Uterus (tissue), 2 donors: ENCODE results near the gene BNIP1.

Experiments
- CTCF ChIP-seq, 4 experiments: fragments of 200-600 bp in 2 of 4; fragments of 450-650 bp in 2 of 4; sonication (generic) in 2 of 4; IDR thresholded peaks; one replicate each; pipeline ENCODE4 v1.5.1; 2016 to 2019; ENCODE audit warnings: antibody characterized with exemption in 4 of 4, mild to moderate bottlenecking in 2 of 4, moderate library complexity in 1 of 4
- POLR2A ChIP-seq, 2 donors: fragments of 450-650 bp; IDR thresholded peaks; one replicate each; pipeline ENCODE4 v1.6.1; 2016; ENCODE audit warnings: antibody characterized with exemption in 2 of 2, mild to moderate bottlenecking in 1 of 2, moderate library complexity in 1 of 2

- TF ChIP-seq CTCF (IDR thresholded peaks at IDR 0.05) (no peak), POLR2A (IDR thresholded peaks at IDR 0.05) (no peak)
These were observed 40.9 kb upstream of the BNIP1 start for GRCh38 chr5:173103411-173103810.
